ENCODE results near the gene NCKAP5. TPM values are rescaled to one million over a fixed set of nuclear protein-coding genes. Genes with fewer than 3 reads are reported as not detected.

Gene NCKAP5
- total RNA-seq, 1 donor from 2014 or later = 7.4 TPM

DNA sequence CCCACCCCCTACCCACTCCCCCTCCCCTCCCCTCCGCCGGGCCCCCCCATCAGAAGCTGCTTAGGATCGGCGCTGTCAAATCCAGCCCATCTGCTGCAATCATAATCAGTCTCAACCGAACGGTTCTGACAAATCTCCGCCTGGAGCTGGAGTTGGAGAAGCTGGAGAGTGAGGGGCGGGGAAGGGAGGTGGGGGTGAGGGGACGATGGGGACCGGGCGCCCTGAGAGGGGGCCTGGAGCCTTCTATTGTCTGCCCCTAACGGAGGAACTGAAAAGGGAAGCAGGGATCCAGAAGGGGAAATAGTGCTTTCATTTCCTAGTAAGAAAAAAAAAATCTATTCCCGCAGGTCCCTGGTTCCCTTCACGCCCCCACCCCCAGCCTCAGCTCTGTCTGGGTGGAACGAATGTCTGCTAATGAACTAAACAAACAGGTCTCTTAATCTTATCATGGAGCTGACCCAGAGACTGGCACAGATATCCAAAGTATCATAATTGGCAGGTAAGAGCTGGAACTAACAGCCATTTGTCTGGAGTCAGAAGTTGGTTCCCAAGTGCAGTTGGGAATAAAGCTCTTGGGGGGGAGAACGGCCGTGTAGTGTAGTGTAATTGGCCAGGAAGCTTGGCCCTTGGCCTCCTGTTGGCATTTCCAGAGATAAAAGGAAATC, 301.2 kb downstream of the NCKAP5 start:
- no peaks in the 10 kb centered on the region for H3K36me3 Mint-ChIP-seq (ENCODE audit: low read depth, unreplicated experiment)
- TF ChIP-seq, protein P1, sequence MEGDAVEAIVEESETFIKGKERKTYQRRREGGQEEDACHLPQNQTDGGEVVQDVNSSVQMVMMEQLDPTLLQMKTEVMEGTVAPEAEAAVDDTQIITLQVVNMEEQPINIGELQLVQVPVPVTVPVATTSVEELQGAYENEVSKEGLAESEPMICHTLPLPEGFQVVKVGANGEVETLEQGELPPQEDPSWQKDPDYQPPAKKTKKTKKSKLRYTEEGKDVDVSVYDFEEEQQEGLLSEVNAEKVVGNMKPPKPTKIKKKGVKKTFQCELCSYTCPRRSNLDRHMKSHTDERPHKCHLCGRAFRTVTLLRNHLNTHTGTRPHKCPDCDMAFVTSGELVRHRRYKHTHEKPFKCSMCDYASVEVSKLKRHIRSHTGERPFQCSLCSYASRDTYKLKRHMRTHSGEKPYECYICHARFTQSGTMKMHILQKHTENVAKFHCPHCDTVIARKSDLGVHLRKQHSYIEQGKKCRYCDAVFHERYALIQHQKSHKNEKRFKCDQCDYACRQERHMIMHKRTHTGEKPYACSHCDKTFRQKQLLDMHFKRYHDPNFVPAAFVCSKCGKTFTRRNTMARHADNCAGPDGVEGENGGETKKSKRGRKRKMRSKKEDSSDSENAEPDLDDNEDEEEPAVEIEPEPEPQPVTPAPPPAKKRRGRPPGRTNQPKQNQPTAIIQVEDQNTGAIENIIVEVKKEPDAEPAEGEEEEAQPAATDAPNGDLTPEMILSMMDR (IDR thresholded peaks at IDR 0.05; ENCODE audit: unreplicated experiment) = no peak
- H3K4me3 Mint-ChIP-seq (ENCODE audit: unreplicated experiment) = peak overlapping the region; percentile 89
- no peak overlapping the region for H3K27ac Mint-ChIP-seq (ENCODE audit: unreplicated experiment)
- H3K4me1 Mint-ChIP-seq (ENCODE audit: unreplicated experiment) = peaks cover 9% of the 10 kb centered on the region
- peak; percentile 21 for DNase-seq (ENCODE audit: low spot score)
- no peaks in the 10 kb centered on the region for H3K9me3 Mint-ChIP-seq (ENCODE audit: unreplicated experiment)
- peaks cover 2% of the 10 kb centered on the region for H3K27me3 Mint-ChIP-seq (ENCODE audit: unreplicated experiment)

DNA sequence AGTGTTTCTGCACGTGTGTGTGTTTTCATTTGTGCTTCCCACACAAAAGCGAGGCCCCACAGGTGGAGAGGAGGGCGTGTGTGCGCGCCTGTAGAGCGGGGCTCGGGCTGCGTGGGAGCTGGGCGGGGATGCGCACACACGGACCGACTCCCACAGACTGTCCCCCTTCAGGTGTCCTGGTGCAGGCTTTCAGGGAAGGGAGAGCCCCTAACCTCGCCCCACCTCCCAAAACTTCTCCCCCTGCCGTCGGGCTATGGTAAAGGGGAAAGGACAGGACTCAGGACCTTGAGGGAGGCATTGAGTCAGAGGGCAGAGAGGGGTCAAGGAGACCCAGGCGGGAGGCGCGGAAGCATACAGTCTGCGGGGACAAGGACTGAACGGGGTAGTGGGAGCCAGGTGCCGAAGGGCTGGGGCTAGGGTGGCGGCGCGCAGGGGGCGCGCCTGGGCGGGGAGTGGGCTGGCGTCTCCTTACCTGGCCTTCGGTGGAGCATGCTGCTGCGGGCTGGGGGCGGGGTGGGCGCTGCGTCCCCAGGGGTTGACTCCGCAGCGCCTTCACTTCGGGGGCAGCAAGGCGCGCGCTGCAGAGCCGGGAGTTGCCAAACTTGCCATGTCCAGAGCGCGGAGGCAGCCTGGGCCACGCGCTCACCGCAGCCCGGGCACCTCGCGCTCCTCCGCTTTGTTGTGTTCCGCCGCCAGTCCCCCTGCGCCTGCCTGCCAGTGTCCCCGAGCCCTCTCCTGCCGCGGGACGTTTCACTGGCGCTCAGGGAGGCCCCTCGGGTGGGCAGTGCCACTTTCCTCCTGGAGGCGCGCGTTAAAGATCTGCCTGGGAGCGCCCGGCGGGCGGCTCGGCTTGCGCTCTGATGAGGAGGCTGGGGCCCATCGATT, 302.0 kb downstream of the NCKAP5 start:
- peak; percentile 43 for DNase-seq (ENCODE audit: low spot score)
- TF ChIP-seq, protein P1 (IDR thresholded peaks at IDR 0.05; ENCODE audit: unreplicated experiment) = peak; percentile 28
- Mint-ChIP-seq H3K27ac (ENCODE audit: unreplicated experiment) (no peak overlapping the region), H3K27me3 (ENCODE audit: unreplicated experiment) (peaks cover 2% of the 10 kb centered on the region), H3K4me3 (ENCODE audit: unreplicated experiment) (peak overlapping the region; percentile 92), H3K9me3 (ENCODE audit: unreplicated experiment) (no peaks in the 10 kb centered on the region), H3K4me1 (ENCODE audit: unreplicated experiment) (peaks cover 9% of the 10 kb centered on the region), H3K36me3 (ENCODE audit: low read depth, unreplicated experiment) (no peaks in the 10 kb centered on the region)

DNA sequence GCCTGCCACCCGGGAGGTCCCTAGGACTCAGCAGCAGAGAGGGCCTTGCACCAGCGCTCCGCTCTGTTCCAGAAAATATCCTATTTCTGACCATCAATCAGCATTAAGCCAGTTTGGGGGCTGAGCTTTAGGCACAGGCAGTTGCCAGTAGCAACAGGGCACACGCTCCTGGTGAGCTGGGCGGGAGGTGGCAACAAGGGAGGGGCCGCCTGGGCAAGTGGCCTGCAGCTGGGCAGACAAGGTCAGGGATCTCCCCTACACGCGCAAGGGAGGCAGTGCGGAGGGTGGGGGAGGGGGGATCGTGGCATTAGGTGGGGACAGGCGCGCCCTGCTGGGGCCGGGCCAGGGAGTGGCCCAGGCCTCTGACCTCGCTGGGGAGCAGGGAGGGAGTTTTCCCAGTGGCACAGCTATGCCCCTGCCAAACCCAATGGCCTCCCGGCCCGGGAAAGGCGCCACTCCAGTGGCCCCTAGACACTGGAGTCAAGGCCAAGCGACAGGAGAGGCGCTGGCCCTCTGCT, 302.8 kb downstream of the NCKAP5 start:
- Mint-ChIP-seq H3K27me3 (ENCODE audit: unreplicated experiment) (peaks cover 2% of the 10 kb centered on the region), H3K27ac (ENCODE audit: unreplicated experiment) (no peak overlapping the region), H3K9me3 (ENCODE audit: unreplicated experiment) (no peaks in the 10 kb centered on the region), H3K4me3 (ENCODE audit: unreplicated experiment) (peak overlapping the region; percentile 92), H3K36me3 (ENCODE audit: low read depth, unreplicated experiment) (no peaks in the 10 kb centered on the region), H3K4me1 (ENCODE audit: unreplicated experiment) (peaks cover 9% of the 10 kb centered on the region)
- TF ChIP-seq, protein P1 (IDR thresholded peaks at IDR 0.05; ENCODE audit: unreplicated experiment) = no peak
- peak; percentile 22 for DNase-seq (ENCODE audit: low spot score)

DNA sequence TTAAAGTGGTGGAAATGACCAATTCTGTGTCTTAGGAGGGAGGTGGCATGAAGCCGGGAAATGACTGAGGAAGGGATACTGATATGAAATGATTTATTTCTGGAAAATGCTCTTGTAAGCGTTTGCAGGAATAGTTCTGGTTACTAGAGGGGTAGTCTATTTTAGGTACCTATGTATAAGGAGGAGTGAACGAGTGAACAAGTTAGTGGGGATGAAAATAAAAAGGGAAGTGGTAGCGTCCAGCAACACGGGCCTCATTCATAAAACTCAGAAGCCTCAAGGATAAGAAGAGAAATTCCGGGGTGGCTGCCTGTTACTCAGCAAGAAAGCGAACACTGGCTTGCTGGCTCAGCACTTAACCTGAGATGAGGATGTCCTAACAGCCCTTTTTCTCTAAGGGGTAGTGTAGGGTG, 303.3 kb downstream of the NCKAP5 start:
- TF ChIP-seq, protein P1 (IDR thresholded peaks at IDR 0.05; ENCODE audit: unreplicated experiment) = no peak
- Mint-ChIP-seq H3K9me3 (ENCODE audit: unreplicated experiment) (no peaks in the 10 kb centered on the region), H3K4me3 (ENCODE audit: unreplicated experiment) (peak overlapping the region; percentile 43), H3K36me3 (ENCODE audit: low read depth, unreplicated experiment) (no peaks in the 10 kb centered on the region), H3K4me1 (ENCODE audit: unreplicated experiment) (peaks cover 9% of the 10 kb centered on the region), H3K27ac (ENCODE audit: unreplicated experiment) (no peak overlapping the region), H3K27me3 (ENCODE audit: unreplicated experiment) (peaks cover 2% of the 10 kb centered on the region)
- DNase-seq (ENCODE audit: low spot score) = no peak
